Astrocyte of the spinal cord (primary cell): ENCODE results near the gene MTG2.

ENCODE experiments used
- DNase-seq: peaks from one replicate; pipeline ENCODE4 v3.0.0; 2011; ENCODE audit warnings: low read depth, low spot score
- H3K4me3 ChIP-seq: 2 replicates; pipeline ENCODE4 v1.5.1; 2011; ENCODE audit warnings: low read depth, mild to moderate bottlenecking, low read length, moderate library complexity
- in situ Hi-C: cut with HindIII; loops from 2 replicates; pipeline ENCODE4 v1.10.0; 2017; ENCODE audit warnings: low sequenced_read_pairs
- TF ChIP-seq, protein P1 (sequence below): IDR thresholded peaks from 2 replicates; pipeline ENCODE4 v1.5.1; 2012; ENCODE audit warnings: low read depth, mild to moderate bottlenecking, low read length, inconsistent platforms

The MTG2 gene

DNA sequence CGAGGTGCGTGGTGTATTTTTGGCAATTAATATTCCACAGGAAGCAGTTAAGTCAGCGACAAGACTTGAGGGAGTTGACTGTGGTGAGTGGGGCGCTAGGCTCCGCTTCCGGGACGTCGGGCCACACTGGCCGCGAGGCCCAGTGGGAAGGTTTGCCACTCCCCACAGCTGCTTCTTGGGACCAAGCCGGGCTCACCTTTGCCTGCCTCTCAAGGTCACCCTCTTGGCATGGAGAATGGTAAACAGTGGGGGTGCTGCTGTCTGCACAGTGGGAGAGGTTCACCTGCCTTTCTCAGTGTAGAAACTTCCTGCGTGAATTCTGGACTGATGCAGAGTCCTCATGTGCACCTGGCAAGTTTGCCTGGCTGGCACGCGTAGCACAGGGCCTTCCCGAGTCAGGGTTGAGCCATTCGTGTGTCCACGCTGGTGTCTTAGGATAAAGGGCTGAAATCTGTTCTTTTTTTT is 61.8 kb downstream of the MTG2 start:
- in situ Hi-C loops, result no loop called here
- no peak for DNase-seq
- TF ChIP-seq, protein P1, sequence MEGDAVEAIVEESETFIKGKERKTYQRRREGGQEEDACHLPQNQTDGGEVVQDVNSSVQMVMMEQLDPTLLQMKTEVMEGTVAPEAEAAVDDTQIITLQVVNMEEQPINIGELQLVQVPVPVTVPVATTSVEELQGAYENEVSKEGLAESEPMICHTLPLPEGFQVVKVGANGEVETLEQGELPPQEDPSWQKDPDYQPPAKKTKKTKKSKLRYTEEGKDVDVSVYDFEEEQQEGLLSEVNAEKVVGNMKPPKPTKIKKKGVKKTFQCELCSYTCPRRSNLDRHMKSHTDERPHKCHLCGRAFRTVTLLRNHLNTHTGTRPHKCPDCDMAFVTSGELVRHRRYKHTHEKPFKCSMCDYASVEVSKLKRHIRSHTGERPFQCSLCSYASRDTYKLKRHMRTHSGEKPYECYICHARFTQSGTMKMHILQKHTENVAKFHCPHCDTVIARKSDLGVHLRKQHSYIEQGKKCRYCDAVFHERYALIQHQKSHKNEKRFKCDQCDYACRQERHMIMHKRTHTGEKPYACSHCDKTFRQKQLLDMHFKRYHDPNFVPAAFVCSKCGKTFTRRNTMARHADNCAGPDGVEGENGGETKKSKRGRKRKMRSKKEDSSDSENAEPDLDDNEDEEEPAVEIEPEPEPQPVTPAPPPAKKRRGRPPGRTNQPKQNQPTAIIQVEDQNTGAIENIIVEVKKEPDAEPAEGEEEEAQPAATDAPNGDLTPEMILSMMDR, result no peak
- no peak overlapping the region for H3K4me3 ChIP-seq

DNA sequence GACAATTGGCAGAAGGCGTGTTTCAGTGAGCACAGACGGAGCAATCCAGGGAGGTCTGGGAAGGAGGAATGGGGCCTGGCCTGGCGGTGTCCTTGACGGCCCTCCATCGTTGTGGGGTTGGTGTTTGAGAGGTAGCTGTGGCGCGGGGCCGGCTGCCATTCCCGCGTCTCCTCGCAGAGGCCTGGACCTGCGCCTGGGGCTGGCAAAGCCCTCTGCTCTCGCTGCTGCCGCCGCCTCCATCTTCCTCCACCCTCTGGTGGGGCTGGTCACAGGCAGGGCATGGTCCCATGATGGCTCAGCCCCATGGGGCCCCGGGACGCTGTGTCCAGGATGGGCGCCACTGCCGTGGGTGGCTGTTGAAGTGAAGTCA is 63.1 kb downstream of the MTG2 start:
- in situ Hi-C loops, result no loop called here
- no peak for DNase-seq
- no peak overlapping the region for H3K4me3 ChIP-seq
- TF ChIP-seq, protein P1, result no peak

- no peak overlapping the region for H3K4me3 ChIP-seq
- DNase-seq, result no peak
- TF ChIP-seq, protein P1, result no peak
- in situ Hi-C loops, result no loop called here
These were observed 63.6 kb downstream of the MTG2 start for GRCh38 chr20:62246431-62246830.

GRCh38 chr20:62246872-62247652 is 64.2 kb downstream of the MTG2 start:
- in situ Hi-C loops, result no loop called here
- TF ChIP-seq, protein P1, result no peak
- H3K4me3 ChIP-seq, result no peak overlapping the region
- DNase-seq, result no peak

DNA sequence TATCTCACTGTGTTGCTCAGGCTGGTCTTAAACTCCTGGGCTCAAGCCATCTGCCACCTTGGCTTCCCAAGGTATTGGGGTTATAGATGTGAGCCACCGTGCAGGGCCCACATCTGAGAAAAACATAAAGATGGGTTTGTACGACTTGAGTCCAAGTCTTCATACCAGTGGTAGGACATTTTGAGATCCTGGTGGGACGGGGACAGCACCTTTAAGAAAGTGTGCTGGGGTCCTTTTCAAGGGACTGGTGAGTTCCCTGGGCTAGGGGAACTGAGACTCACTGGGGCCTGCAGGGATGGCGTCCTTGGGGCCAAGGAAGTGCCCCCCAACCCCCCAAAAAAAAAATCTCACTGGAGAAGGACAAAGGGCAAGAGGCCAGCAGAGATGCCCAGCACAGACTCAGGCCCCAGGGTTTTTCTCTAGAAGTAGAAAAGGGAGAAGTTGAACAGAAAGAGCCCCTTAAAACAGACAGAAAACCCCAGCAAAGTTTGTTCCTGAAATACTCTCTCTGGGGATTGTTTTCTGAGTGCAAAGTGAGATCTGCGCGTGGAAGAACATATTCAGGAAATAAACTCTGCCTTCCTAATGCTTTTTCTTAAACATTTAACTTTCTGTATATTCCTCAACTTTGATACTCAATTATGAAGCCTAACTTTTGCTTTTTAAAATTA is 66.2 kb downstream of the MTG2 start:
- in situ Hi-C loops, result no loop called here
- no peak for DNase-seq
- no peak overlapping the region for H3K4me3 ChIP-seq
- TF ChIP-seq, protein P1, result no peak

DNA sequence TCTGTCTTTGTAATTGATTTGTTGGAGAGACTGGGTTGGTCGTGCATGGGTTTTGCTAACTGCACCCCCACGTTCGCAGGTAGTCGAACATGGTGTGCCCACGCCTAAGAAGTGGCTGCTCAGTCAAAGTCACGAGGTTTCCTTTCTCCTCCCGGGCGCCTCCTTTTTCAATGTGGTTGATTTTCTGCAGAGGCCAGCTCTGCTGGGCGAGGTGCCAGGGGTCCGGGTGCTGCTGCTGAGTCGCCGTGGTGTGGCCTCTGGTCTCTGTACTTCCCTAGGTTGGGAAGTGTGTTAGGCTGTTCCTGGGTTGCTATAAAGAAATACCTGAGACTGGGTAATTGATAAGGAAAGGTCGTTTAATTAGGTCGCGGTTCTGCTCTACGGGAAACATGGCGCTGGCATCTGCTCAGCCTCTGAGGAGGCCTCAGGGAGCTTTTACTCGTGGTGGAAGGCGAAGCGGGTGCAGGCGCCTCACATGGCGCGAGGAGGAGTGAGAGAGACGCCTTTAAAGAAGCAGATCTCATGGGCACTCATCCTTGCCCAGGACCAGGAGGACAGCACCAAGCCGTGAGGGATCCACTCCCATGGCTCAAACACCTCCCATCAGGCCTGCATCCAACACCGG is 69.6 kb downstream of the MTG2 start:
- DNase-seq, result peak; percentile 12
- TF ChIP-seq, protein P1, result no peak
- H3K4me3 ChIP-seq, result no peak overlapping the region
- in situ Hi-C loops, result no loop called here
